SW480 (cell line): ENCODE data around the gene BCAS1.

ENCODE experiments used
- DNase-seq: peaks from one replicate; pipeline ENCODE4 v3.0.0-alpha.2; 2016; ENCODE audit warnings: low spot score

BCAS1 gene

GRCh38 chr20:54103067-54103761, 32.8 kb upstream of the BCAS1 start:
- peak; percentile 71 for DNase-seq

- no peak for DNase-seq
Measured at GRCh38 chr20:54102543-54102942, 32.1 kb upstream of the BCAS1 start.

- no peak for DNase-seq
Measured at GRCh38 chr20:54100563-54100962, 30.2 kb upstream of the BCAS1 start.

GRCh38 chr20:54099894-54100293, 29.5 kb upstream of the BCAS1 start:
- DNase-seq, result no peak

- DNase-seq, result no peak
Measured at GRCh38 chr20:54098047-54098446, 27.7 kb upstream of the BCAS1 start.

- no peak for DNase-seq
Measured at GRCh38 chr20:54097236-54097529, 26.8 kb upstream of the BCAS1 start.

- no peak for DNase-seq
Measured at GRCh38 chr20:54095824-54096223, 25.4 kb upstream of the BCAS1 start.

GRCh38 chr20:54094268-54094580, 23.8 kb upstream of the BCAS1 start:
- DNase-seq, result no peak

GRCh38 chr20:54093423-54094267, 23.3 kb upstream of the BCAS1 start:
- no peak for DNase-seq

- DNase-seq, result no peak
Measured at GRCh38 chr20:54092021-54092420, 21.6 kb upstream of the BCAS1 start.

- DNase-seq, result no peak
Measured at GRCh38 chr20:54091120-54091480, 20.7 kb upstream of the BCAS1 start.

- DNase-seq, result no peak
Measured at GRCh38 chr20:54090230-54091119, 20.1 kb upstream of the BCAS1 start.

GRCh38 chr20:54088430-54088829, 18.0 kb upstream of the BCAS1 start:
- no peak for DNase-seq

GRCh38 chr20:54086507-54087039, 16.2 kb upstream of the BCAS1 start:
- DNase-seq, result no peak

GRCh38 chr20:54085910-54086309, 15.5 kb upstream of the BCAS1 start:
- DNase-seq, result no peak

GRCh38 chr20:54085425-54085824, 15.0 kb upstream of the BCAS1 start:
- no peak for DNase-seq

GRCh38 chr20:54084727-54085388, 14.5 kb upstream of the BCAS1 start:
- no peak for DNase-seq

GRCh38 chr20:54084193-54084592, 13.8 kb upstream of the BCAS1 start:
- no peak for DNase-seq

- DNase-seq, result no peak
Measured at GRCh38 chr20:54083459-54083858, 13.1 kb upstream of the BCAS1 start.

- no peak for DNase-seq
Measured at GRCh38 chr20:54082100-54082499, 11.7 kb upstream of the BCAS1 start.

- no peak for DNase-seq
Measured at GRCh38 chr20:54079652-54080051, 9.3 kb upstream of the BCAS1 start.

- no peak for DNase-seq
Measured at GRCh38 chr20:54078296-54078984, 8.0 kb upstream of the BCAS1 start.
